DOHH2 (cell line): Measurements from ENCODE around the gene ARID4B.
"Not testable (repeated sequence)": the region's sequence is repeated elsewhere in the genome, so short reads cannot be mapped to it uniquely, and the experiment has no call there.

Source experiments
- H3F3A ChIP-seq: fragments of 200-600 bp; sonication (generic), shearing (Covaris generic); 2 replicates; pipeline ENCODE4 v1.6.0; 2016; ENCODE audit warnings: antibody characterized with exemption, mild to moderate bottlenecking; ENCODE audit not compliant: control insufficient read depth, insufficient read depth
- H3K27ac ChIP-seq: fragments of 200-600 bp; sonication (generic); 2 replicates; pipeline ENCODE4 v1.5.1; 2014; ENCODE audit warnings: low read depth, mild to moderate bottlenecking, low read length, moderate library complexity
- H3K27me3 ChIP-seq: fragments of 200-600 bp; sonication (generic); 2 replicates; pipeline ENCODE4 v1.6.1; 2014; ENCODE audit warnings: mild to moderate bottlenecking, low read length, mixed read lengths; ENCODE audit not compliant: control insufficient read depth
- H3K36me3 ChIP-seq: fragments of 200-600 bp; sonication (generic); 2 replicates; pipeline ENCODE4 v1.6.1; 2014; ENCODE audit warnings: mild to moderate bottlenecking, low read length, moderate library complexity, mixed read lengths; ENCODE audit not compliant: control insufficient read depth
- H3K4me1 ChIP-seq: fragments of 200-600 bp; sonication (generic); 2 replicates; pipeline ENCODE4 v1.6.1; 2014; ENCODE audit warnings: mild to moderate bottlenecking, low read length, mixed read lengths; ENCODE audit not compliant: control insufficient read depth
- H3K4me2 ChIP-seq: fragments of 200-600 bp; sonication (generic); 2 replicates; pipeline ENCODE4 v1.6.0; 2014; ENCODE audit warnings: mild to moderate bottlenecking, low read length, moderate library complexity
- H3K4me3 ChIP-seq: fragments of 200-600 bp; sonication (generic); 2 replicates; pipeline ENCODE4 v1.5.1; 2014; ENCODE audit warnings: mild to moderate bottlenecking, low read length, mixed read lengths
- H3K79me2 ChIP-seq: fragments of 200-600 bp; sonication (generic); 2 replicates; pipeline ENCODE4 v1.6.1; 2014; ENCODE audit warnings: mild to moderate bottlenecking, low read length, mixed read lengths; ENCODE audit not compliant: control insufficient read depth
- H3K9me2 ChIP-seq: fragments of 200-600 bp; sonication (generic); replicated peaks from 2 replicates; pipeline ENCODE4 v1.6.1; 2014; ENCODE audit warnings: mild to moderate bottlenecking, low read length, mixed read lengths; ENCODE audit not compliant: control insufficient read depth
- H3K9me3 ChIP-seq: fragments of 200-600 bp; sonication (generic); 2 replicates; pipeline ENCODE4 v1.6.1; 2014; ENCODE audit warnings: antibody characterized with exemption, low read length, mixed read lengths; ENCODE audit not compliant: control insufficient read depth, insufficient read depth
- H4K20me1 ChIP-seq: fragments of 200-600 bp; sonication (generic); 2 replicates; pipeline ENCODE4 v1.6.0; 2014; ENCODE audit warnings: low read depth, mild to moderate bottlenecking, antibody characterized with exemption, low read length, moderate library complexity; ENCODE audit not compliant: control insufficient read depth, insufficient read depth
- CTCF ChIP-seq: fragments of 200-600 bp; sonication (generic); IDR thresholded peaks from one replicate; pipeline ENCODE4 v1.5.1; 2014; ENCODE audit warnings: antibody characterized with exemption, mild to moderate bottlenecking, low read depth, low read length; ENCODE audit not compliant: poor library complexity, severe bottlenecking
- EZH2phosphoT487 ChIP-seq: fragments of 200-600 bp; sonication (generic); IDR thresholded peaks from 2 replicates; pipeline ENCODE4 v1.6.1; 2017; ENCODE audit warnings: borderline replicate concordance, mild to moderate bottlenecking, antibody characterized with exemption, low read length, moderate library complexity, mixed read lengths

The ARID4B gene

GRCh38 chr1:235368428-235368827 is 40.4 kb upstream of the ARID4B start:
- Histone ChIP-seq H3K27ac (no peak overlapping the region), H3K79me2 (peaks cover 31% of the 10 kb centered on the region), H3K4me3 (peak overlapping the region; percentile 91)

GRCh38 chr1:235367000-235367908 is 39.3 kb upstream of the ARID4B start, which contains the start of gene TBCE:
TBCE (plus strand) TSS chr1:235367427; CDS start chr1:235380050, 12,623 bp downstream.
- H4K20me1 ChIP-seq = no peaks in the 10 kb centered on the region
- H3K9me3 ChIP-seq = no peaks in the 10 kb centered on the region
- no peaks in the 10 kb centered on the region for H3K27me3 ChIP-seq
- H3K9me2 ChIP-seq = no peaks in the 10 kb centered on the region
- H3K79me2 ChIP-seq = peaks cover 27% of the 10 kb centered on the region
- H3K27ac ChIP-seq = no peak within 1 kb of the TSS
- H3K4me2 ChIP-seq = peak within 1 kb of the TSS; percentile 75
- no peaks in the 10 kb centered on the region for H3K36me3 ChIP-seq
- TF ChIP-seq CTCF (no peak), EZH2phosphoT487 (no peak)
- peaks cover 13% of the 10 kb centered on the region for H3K4me1 ChIP-seq
- H3F3A ChIP-seq = no peaks in the 10 kb centered on the region
- peak within 1 kb of the TSS; percentile 91 for H3K4me3 ChIP-seq

More at GRCh38 chr1:235368428-235368827, 40.4 kb upstream of the ARID4B start:
- TF ChIP-seq CTCF (no peak), EZH2phosphoT487 (no peak)
- no peaks in the 10 kb centered on the region for H4K20me1 ChIP-seq
- no peaks in the 10 kb centered on the region for H3K36me3 ChIP-seq
- H3K9me2 ChIP-seq = no peaks in the 10 kb centered on the region
- peaks cover 13% of the 10 kb centered on the region for H3K4me1 ChIP-seq
- peak overlapping the region; percentile 75 for H3K4me2 ChIP-seq
- H3K9me3 ChIP-seq = no peaks in the 10 kb centered on the region
- no peaks in the 10 kb centered on the region for H3K27me3 ChIP-seq
- no peaks in the 10 kb centered on the region for H3F3A ChIP-seq

GRCh38 chr1:235366286-235366685 is 38.3 kb upstream of the ARID4B start:
- no peak for TF ChIP-seq CTCF
- TF ChIP-seq EZH2phosphoT487 = no peak
- Histone ChIP-seq H3K4me2 (peak overlapping the region; percentile 75), H3K27ac (no peak overlapping the region)

GRCh38 chr1:235364189-235364588 is 36.2 kb upstream of the ARID4B start:
- Histone ChIP-seq H3K4me1 (peaks cover 13% of the 10 kb centered on the region), H3K79me2 (peaks cover 17% of the 10 kb centered on the region)
- H3K36me3 ChIP-seq, H4K20me1 ChIP-seq, H3K4me3 ChIP-seq, H3K9me3 ChIP-seq, H3K4me2 ChIP-seq, H3F3A ChIP-seq, H3K27me3 ChIP-seq, H3K27ac ChIP-seq, H3K9me2 ChIP-seq: not testable (repeated sequence)

More at GRCh38 chr1:235366286-235366685, 38.3 kb upstream of the ARID4B start:
- Histone ChIP-seq H3F3A (no peaks in the 10 kb centered on the region), H3K36me3 (no peaks in the 10 kb centered on the region), H3K4me3 (peak overlapping the region; percentile 91), H4K20me1 (no peaks in the 10 kb centered on the region), H3K4me1 (peaks cover 13% of the 10 kb centered on the region), H3K9me3 (no peaks in the 10 kb centered on the region), H3K27me3 (no peaks in the 10 kb centered on the region), H3K79me2 (peaks cover 22% of the 10 kb centered on the region), H3K9me2 (no peaks in the 10 kb centered on the region)
